ENCODE measurements around the gene BAHCC1.

The BAHCC1 gene

DNA sequence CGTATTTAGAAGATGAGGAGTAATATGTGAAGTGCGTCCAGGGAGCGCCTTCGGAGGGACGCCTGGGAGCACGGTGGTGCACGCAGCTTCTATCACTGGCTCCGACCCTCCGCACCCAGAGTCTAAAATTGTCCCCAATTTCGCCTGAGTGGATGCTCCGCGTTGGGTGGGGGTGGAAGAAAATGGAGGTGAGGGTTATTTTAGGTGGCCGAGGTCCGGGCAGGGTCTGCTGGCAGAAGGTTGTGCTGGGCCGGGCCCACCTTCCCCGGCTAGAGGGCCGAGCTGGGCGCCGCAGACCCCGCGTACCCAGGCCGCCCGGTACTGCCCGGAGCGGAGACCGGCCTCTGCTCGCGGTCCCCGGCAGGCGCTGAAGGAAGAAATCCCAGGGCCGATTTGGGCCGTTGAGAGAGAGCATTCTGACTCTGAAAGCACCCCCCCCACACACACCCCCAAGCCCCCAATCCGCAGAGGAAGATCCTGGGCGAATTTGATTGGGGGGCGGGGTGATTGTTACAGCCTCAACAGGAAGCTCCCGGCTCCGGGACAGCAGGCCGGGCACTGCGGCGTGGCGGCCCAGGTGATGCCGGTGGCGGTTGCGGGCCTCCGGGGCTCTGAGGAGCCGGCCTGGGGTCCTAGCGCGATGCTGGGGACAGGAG lies 3.0 kb downstream of the BAHCC1 start:
- DNase-seq (ENCODE audit: low spot score) = no peak

DNA sequence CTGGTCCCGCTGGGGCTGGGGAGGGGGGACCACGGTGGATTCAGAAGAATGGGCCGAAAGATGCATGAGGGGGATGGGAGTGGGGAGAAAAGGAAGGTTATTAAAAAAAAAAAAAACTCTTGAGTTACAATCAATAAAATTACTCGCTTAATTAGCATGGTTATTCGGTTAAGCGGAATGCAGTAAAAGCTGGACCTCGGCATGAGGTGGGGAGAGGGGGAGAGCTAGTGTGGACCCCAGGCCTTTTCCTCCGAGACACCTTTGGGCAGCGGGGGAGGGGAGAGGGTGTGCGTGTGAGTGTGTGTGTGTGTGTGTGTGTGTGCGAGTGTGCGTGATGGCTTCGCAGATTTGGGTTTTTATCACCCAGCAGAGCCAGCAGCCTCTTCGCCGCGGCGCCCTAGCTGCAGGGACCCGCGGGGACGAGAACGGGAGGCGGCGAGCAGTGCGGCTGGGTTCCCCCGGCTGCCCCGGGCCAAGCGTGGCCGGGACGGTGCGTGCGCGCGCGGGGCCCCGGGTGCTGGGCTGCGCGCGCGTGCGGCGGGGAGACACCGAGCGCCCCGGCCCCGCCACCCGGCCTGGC lies 3.7 kb downstream of the BAHCC1 start:
- no peak for DNase-seq (ENCODE audit: low spot score)

DNA sequence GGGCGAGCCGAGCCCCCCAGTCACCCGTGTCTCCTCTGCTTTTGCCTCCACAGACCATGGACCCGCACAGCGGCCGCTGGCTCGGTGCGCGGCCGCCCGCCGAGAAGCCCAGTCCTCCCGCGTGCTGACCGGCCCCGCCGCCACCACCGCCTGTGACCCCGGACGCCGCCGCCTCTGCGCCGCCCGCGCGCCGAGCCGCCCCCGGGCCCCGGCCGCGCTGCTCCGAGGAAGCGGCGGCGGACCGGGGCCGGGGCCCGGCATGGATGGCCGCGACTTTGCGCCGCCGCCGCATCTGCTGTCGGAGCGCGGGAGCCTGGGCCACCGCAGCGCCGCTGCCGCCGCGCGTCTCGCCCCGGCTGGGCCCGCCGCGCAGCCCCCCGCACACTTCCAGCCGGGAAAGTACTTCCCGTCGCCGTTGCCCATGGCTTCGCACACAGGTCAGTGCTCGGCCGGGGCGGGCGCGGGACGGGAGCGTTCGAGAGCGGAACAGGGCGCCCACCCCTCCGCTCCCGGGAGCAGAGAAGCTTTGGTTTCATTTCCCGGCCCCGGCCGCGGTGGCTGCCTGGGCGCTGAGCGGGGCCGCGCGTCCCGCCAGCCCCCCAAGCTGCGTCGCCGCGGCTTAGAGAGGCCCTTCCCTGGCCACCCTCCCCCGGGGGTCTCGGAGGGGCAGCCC lies 4.4 kb downstream of the BAHCC1 start:
- DNase-seq (ENCODE audit: low spot score) = no peak

DNA sequence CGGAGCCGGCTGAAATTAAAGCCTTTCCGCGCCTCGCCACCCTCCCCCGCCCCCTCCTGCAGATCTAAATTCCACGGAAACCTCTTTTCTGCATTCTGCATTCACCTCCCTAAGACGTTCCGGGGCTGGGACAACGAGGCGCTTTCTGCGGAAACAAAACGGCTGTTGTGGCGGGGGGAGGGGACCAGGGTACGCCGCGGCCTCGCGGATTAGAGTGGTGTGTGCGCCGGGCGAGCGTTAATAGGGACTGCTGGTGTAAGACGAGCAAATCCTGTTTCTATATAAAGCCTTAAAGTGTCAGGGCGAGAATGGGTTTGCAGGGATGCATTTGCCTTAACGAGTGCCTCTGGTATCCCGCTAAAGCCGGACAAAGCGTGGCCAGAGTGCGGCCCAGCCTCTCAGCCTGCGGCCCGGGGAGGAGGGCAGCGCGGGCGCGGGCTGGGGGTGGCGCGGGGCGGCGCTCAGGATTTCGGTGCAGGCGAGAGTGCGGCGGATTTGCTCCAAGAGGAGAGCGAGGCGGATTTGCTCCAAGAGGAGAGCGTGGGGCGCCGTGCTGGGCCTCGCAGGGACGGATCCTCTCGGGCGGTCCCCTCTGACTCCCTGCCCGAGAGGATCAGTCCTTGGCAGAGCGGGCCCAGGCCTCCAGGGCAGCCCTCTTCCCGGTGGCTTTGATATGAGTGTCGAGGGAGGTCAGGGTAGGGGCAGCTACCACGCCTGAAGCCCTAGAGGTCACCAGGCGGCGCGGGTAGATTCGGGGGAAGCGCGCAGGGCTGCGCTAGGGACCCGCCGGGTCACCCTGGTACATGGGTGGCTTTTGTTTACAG lies 5.1 kb downstream of the BAHCC1 start:
- no peak for DNase-seq (ENCODE audit: low spot score)

DNA sequence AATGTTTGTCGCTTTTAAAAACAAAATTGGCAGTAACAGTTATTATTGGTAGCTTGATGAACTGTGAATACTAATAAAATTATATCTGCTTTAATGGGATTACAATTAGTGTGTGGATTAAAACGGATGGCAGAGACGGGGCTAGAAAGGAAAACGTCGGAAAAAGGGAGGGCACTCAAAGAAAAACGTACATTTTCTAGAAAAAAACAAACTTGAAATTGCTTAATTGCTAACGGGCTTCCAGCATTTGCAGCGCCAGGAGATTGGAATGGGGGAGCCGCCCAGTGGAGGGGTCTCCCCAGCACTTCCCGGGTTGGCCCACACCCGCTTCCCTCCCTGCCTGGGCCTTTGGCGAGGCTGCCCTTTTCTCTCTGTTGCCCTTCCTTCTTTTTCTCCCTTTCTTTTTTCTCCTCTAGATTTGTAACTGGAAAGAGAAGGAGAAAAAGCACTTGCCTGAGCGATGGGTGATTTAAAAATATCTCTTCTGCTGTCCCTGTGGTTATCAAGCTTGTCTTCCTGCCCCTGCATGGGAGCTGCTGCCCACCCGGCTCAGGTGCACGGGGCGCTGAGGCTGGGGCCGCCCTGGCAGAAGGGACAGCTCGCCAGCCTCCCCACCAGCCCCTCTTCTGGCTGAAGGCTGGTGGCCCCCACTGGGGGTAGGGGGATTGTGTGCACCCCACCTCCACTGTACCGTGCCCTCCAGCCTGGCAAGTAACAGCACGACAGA lies 5.9 kb downstream of the BAHCC1 start:
- DNase-seq (ENCODE audit: low spot score) = no peak

DNA sequence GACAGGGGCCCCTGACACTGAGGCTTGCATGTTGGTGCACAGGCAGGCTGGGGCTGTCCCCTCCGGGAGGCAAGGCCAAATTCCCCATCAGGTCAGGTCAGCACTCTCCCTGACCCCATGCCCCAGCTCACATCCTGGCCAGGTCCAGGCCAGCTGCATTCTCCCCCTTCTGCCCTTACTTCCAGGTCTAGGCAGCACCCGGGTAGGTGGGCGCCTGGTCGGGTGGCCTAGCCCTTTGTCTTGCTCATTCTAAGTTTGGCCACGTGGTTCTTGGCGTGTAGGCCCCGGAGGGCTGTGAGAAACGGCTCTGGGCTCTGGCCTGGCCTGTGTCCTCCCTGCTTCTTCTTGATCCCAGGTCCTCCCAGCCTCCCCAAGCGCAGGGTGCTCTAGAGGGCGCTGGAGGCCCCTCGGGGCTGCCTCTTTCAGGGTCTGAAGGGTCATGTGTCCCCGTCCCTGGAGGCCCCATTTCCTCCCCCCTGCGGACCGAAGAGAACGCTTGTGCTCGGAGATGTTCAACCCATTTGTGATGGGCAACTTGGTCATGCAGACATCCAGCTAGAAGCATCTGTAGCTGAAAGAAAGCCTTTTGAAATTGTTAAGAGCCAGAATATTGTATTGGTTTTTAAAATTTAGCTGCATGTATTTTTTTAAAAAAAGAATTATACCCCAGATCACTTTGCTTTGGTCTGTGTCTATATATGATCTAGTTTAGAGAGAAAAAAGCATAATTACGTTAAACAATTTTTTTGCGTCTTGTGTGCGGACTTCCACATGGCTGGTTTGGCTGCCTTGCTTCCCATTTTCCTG lies 6.7 kb downstream of the BAHCC1 start:
- DNase-seq (ENCODE audit: low spot score) = no peak

DNA sequence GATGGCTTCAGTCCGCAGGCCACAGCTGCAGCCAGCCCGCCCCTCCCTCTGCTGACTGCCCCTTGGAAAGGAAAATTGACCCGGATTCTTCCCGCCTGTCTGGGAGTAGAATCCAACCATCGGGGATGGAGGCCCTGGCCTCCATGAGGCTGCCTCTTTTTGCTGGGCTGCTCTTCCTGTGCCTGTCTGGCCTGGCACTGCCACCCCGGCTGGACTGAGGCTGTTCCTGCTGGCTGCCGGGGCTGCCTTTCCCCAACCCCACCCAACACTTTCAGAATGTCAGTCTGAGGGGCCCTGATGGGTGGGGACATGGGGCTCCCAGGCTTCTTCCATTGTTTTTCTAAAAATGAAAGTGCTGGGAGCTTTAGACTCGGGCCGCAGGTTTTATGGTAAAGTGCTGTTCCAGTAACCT lies 7.3 kb downstream of the BAHCC1 start:
- no peak for DNase-seq (ENCODE audit: low spot score)

DNA sequence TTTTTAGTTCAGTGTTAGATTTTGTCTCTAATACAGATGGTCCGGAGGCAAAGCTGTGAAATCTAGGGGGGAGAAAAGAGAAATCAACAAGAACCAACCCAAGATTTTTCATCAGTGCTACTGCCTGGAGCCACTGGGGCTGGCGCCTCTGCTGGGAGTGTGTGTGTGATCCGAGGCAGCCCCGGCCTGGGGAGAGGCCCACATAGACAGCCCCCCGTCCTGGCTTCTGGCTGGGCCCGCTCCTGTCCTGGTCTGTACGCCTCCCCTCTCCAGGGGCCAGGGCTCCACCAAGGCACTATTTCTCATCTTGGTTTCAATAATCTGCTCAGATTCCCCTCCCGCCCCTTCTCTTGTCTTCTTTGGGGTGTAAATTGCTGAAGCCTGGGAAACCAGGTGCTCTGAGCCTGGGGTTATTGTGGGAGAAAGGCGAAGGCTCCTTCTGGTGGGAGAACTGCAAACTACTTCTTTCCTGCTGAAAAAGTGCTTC lies 7.8 kb downstream of the BAHCC1 start:
- no peak for DNase-seq (ENCODE audit: low spot score)

DNA sequence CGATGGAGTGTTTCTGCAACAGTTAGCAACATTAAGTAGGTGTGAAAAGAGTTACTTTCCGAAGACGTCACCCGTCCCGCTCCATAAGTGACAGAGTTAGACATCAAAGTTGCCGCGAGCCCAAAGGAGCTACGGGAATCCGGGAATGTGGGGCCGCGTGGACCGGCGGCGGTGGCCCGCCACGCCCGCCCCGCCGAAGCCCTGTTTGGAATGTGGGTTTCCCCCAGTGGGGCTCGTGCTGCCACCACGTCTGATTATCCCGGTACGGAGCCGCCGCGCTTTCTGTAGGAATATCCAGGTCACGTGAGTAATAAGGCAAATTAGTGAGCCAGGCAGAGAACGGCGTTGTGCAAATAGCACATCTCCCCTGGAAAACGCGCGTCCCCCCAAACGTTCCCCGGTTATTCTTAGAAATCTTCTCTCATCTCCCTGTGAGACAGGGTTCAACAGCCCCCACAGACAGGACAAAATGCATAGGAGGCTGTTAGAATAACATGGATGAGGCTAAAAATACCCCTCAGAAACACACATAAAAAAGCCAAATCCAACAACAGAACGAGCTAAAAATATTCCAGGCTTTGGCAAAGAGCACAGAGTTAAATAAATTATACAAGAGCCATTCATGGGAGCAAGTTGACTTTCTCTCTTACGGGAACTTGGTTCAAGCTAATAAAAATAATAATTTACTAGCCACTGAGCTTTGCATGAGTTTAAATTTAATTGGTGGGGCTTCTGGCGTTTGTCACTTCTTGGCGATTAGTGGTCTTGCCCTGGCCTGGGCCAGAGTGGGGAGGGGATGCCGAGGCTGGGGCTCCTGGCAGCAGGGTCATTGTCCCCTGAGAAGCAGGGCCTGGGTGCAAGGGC lies 8.6 kb downstream of the BAHCC1 start:
- DNase-seq (ENCODE audit: low spot score) = no peak

DNA sequence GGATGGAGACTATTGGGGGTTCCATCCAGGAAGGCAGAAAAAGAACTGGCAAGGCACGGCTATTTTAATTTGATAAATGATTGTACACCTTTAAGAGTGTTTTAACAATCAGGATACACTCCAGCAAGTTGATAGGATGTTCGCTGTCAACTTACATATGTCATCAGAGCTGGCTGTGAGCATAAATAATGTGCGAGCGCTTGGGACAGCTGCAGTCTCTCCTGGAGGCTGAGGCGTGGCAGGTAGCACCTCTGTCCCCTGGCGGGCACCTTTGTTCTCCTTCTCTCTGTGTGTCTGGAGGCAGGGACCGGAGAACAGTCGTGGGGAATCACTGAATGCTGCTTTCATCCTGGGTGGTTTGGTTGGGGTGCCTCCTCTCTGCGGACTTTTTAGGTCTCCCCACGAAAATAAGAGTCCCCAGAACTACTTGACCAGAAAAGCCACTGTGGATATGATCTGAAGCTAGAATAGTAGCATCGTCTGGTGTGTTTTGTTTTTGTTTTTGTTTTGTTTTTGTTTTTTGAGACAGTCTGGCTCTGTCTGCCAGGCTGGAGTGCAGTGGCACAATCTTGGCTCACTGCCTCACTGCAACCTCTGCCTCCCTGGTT lies 9.4 kb downstream of the BAHCC1 start:
- no peak for DNase-seq (ENCODE audit: low spot score)

DNA sequence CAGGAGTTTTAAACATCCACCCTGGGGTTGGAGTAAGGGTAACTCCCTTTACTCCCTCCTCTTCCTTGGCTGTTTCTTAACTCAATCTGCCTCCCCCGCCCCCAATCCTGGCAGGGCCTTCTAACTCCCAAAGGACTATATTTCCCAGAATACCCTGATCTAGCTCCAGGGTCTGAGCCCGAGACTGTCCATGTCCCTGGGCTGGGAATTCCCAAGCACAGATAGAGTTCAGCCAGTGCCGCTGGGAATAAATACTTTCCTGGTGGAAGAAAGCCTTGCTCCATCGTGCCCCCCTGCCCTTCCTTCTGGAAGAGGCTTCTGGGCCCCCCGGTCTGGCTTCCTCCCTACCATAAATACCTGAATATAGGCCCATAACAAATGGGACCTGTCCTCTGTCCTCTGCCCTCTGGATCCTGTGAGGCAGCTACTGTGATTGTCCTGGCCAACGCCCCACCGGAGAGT lies 10.2 kb downstream of the BAHCC1 start:
- DNase-seq (ENCODE audit: low spot score) = no peak

DNA sequence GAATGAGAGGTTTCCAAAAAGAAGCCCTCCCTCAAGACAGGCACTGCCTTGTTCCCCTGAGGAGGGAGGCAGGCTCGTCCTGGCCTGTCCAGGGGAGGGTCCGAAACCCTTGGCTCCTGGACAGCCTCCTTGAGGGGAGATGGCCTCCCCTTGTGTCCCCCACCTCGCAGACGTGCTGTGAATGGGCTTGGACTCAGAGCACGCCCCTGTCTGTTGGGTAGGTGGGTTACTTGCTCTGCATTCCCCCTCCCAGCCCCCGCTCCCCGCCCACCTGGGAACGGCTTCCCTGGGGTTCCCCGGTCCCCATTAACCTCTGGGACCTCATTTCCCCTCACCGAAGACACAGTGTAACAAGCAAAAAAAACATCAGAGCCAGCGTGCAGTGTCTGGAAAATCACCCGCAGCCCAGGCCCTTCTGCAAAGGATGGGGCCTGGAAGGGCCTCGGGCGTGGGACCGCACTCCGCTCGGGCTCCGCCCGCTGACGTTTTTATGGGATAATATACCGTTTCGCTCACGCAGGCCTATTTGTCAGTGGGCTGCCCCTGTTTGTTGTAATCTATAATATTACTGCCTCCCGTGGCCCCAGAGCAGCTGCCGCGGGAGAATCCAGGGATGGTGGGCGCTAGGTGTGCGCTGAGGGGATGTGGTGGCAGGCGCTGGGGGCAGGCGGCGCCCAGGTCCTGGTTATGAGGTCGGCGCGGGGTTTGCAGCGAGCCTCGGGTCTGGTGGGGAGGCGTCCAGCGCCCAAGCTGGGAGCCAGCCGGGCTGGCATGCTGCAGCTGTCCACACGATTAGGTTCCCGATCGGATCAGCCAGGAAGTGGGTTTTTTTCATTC lies 11.1 kb downstream of the BAHCC1 start:
- no peak for DNase-seq (ENCODE audit: low spot score)

DNA sequence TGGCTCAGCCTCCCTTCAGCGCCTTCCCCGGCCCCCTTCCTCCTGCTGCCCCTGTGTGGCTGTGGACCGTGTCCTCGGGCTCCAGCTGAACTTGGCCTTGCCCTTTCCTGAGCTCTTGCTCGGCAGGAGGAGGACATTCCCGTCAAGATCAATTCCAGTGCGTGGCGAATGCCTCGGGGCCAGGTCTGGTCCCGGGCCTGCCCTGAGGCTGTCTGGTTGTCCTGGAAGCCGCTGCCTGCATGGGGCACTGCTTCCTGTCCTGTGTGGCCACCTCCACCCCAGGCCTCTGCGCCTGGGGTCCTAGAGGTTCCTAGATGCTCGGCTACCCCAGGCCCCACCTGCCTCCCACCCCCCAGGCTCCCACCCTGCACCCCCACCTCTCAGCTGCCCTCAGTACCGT lies 12.8 kb downstream of the BAHCC1 start:
- no peak for DNase-seq (ENCODE audit: low spot score)

DNA sequence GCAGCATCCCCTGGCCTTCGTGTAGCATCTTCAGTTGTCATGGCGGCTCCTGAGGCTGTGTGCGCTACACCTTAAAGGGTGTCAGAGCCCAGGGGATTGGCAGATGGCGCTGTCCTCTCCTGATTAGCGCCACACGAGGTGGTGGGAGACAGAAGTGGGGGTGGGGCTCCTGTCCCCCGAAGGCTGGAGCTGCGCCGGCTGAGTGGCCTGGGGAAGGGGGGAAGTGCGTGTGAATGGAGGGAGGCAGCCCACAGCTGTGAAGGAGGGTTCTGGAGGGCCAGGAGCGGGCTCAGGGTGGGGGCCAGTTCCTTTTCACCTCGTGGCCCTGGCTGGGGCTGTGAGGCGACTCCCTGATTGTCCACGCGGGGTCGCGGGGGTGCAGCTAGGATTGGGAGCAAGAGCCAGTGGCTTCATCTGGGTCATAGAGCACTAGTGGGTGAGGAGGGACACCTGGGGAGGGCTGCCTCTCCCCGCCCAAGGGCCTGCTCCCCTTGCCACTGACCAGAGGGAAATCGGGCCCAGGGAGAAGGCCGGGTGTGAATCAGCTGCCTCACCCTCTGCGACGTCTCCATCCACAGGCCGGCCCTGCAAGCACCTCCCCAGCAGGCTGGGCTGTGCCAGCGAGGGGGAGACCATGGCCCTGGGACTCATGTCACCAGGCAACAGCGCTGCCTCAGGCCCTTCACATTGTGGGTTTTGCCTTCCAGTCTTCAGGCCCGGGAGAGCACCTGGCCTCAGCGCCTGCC lies 14.1 kb downstream of the BAHCC1 start:
- DNase-seq (ENCODE audit: low spot score) = no peak

DNA sequence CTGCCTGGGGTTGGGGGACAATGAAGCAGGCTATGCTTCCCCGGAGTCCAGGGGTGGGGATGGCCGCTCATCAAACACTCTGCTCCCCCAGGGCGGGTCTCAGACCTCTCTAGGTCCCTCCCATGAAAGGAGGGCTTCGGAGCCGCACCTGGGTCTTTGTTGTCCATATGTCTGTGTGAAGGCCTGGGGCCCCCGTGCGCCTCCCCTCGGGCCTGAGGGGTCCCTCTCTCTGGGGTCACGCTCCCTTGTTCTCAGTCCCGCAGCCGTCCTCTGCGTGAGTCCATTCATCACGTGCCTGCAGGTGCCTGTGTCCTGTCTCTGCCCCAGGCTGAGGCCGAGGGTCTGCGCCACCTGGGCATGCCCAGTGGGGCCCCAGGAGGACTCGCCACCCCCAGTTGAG lies 15.6 kb downstream of the BAHCC1 start:
- no peak for DNase-seq (ENCODE audit: low spot score)

DNA sequence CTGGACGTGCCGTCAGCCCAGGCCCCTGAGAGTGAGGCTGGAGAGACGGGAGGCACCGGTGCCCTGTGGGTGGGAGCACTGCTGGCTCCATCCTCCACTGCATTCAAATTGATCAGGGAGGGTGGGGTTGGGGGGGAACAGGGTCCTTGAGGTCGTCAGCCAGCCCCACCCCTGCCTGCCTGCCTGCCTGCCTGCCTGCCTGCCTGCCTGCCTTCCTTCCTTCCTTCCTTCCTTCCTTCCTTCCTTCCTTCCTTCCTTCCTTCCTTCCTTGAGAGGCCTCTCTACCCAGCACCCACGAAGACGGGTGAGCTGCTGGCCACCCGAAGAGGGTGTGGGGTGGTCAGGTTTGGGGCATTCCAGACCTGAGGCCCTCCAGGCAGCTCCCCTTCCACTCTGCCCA lies 16.0 kb downstream of the BAHCC1 start:
- DNase-seq (ENCODE audit: low spot score) = no peak

DNA sequence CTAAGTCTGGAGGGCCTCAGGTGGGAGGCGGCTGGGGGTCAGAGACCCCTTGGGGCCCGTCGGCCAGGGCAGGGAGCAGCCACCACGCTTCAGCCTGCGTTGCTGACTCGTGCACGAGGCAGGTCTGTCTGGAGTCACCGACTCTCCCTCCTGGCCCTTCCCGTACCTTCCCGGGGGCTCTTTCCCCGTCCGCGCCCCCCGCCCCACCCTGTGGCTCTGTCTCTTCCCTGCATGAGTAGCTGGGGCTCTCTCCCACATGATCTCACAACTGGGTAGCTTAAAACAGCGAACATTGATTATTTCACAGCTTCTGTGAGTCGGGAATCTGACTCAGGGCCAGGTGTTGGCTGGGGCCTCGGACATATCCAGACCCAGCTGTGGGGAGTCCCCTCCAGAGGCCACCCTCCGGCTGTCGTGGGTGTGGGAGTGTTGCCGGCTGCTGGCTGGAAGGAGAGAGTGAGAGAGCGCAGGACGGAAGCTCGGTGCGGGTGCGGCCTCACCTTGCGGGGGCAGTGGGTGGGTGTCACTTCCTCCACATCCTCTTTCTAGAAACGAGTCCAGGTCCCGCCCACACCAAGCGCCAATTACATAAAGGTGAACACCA lies 17.3 kb downstream of the BAHCC1 start:
- DNase-seq (ENCODE audit: low spot score) = peak; percentile 20
